Omental fat pad (tissue), 4 donors: ENCODE measurements around the gene ITSN1. TPM values are rescaled to one million over a fixed set of nuclear protein-coding genes. Genes with fewer than 3 reads are reported as not detected.
"Not testable (repeated sequence)": the region's sequence is repeated elsewhere in the genome, so short reads cannot be mapped to it uniquely, and the experiment has no call there.

Experiments used
- ATAC-seq: fragments of 150-250 bp; one replicate; pipeline ENCODE4 v1.9.1; 2016; ENCODE audit warnings: mild to moderate bottlenecking, moderate library complexity; ENCODE audit not compliant: low FRiP score
- DNase-seq: peaks from one replicate; pipeline ENCODE4 v3.0.0-alpha.2; 2019; ENCODE audit warnings: low spot score
- CTCF ChIP-seq, 3 donors: fragments of 450-650 bp; IDR thresholded peaks; one replicate each; pipeline ENCODE4 v1.5.1; 2016 to 2017; ENCODE audit warnings: antibody characterized with exemption in 3 of 3, mild to moderate bottlenecking in 3 of 3, moderate library complexity in 2 of 3
- total RNA-seq, 4 donors: library from RNA; depleted of rRNA; stranded (reverse); fragments of >200 nt; gene quantifications; one replicate each; pipeline ENCODE4 v1.1.0, GENCODE V29; 2016

ITSN1 gene
- total RNA-seq, 4 donors from 2014 or later, result 71.4 to 248 (median 151) TPM

GRCh38 chr21:33700491-33700890, 58.2 kb downstream of the ITSN1 start:
- DNase-seq (no peak), ATAC-seq (no peak)
- no peak for TF ChIP-seq CTCF (IDR thresholded peaks at IDR 0.05)

GRCh38 chr21:33703750-33704606, 61.7 kb downstream of the ITSN1 start:
- TF ChIP-seq CTCF (IDR thresholded peaks at IDR 0.05), result no peak
- ATAC-seq (no peak), DNase-seq (no peak)

GRCh38 chr21:33707846-33708245, 65.5 kb downstream of the ITSN1 start:
- TF ChIP-seq CTCF (IDR thresholded peaks at IDR 0.05), result no peak
- DNase-seq, result no peak

GRCh38 chr21:33708874-33709273, 66.6 kb downstream of the ITSN1 start:
- TF ChIP-seq CTCF (IDR thresholded peaks at IDR 0.05), result no peak
- DNase-seq (no peak), ATAC-seq (no peak)

More at GRCh38 chr21:33707846-33708245, 65.5 kb downstream of the ITSN1 start:
- no peak for ATAC-seq

- ATAC-seq (no peak), DNase-seq (no peak)
- TF ChIP-seq CTCF (IDR thresholded peaks at IDR 0.05), result no peak
Observed at GRCh38 chr21:33712022-33712803, 69.9 kb downstream of the ITSN1 start.

- TF ChIP-seq CTCF (IDR thresholded peaks at IDR 0.05), result no peak
- DNase-seq (no peak), ATAC-seq (no peak)
Observed at GRCh38 chr21:33721081-33721480, 78.8 kb downstream of the ITSN1 start.

- not testable (repeated sequence) for DNase-seq, ATAC-seq
Observed at GRCh38 chr21:33729139-33729538, 86.8 kb downstream of the ITSN1 start.
